ENCODE measurements around the gene GPR17. TPM values are rescaled to one million over a fixed set of nuclear protein-coding genes. Genes with fewer than 3 reads are reported as not detected.
A peak's percentile ranks its signal among the peaks of the same experiment; 100 is the strongest.

GPR17 gene
- total and polyA plus RNA-seq, 9 of the 15 experiments (the other 6 are each of a cell fraction or from before 2014, with no cell fraction given) = not detected

DNA sequence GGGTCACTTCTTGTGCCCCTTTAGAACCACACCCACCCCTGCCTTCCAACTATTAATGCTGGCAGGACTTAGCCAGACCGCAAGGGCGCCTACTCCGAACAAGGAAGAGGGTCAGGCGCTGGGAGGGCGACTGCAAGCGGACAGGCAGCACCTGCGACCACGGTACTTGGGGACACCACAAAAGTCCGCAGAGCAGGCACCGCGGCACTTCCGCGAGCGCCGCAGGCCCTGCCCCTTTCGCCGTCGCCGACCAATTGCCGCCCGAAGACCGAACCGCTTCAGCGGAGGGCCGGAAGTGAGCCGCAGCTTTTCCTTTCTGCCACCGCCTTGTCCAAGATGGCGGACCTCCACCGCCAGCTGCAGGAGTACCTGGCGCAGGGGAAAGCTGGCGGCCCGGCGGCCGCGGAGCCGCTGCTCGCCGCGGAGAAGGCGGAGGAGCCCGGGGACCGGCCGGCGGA lies 55.3 kb downstream of the GPR17 start, which contains the start of gene SFT2D3 (continued):
- TF ChIP-seq, protein P1, sequence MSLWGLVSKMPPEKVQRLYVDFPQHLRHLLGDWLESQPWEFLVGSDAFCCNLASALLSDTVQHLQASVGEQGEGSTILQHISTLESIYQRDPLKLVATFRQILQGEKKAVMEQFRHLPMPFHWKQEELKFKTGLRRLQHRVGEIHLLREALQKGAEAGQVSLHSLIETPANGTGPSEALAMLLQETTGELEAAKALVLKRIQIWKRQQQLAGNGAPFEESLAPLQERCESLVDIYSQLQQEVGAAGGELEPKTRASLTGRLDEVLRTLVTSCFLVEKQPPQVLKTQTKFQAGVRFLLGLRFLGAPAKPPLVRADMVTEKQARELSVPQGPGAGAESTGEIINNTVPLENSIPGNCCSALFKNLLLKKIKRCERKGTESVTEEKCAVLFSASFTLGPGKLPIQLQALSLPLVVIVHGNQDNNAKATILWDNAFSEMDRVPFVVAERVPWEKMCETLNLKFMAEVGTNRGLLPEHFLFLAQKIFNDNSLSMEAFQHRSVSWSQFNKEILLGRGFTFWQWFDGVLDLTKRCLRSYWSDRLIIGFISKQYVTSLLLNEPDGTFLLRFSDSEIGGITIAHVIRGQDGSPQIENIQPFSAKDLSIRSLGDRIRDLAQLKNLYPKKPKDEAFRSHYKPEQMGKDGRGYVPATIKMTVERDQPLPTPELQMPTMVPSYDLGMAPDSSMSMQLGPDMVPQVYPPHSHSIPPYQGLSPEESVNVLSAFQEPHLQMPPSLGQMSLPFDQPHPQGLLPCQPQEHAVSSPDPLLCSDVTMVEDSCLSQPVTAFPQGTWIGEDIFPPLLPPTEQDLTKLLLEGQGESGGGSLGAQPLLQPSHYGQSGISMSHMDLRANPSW (CRISPR knock-in tag; IDR thresholded peaks at IDR 0.05) = no peak
- TF ChIP-seq CHD1 (IDR thresholded peaks at IDR 0.05; ENCODE audit: low read length) = peak; percentile 40
- no peak for TF ChIP-seq ZNF274 (IDR thresholded peaks at IDR 0.05; ENCODE audit: borderline replicate concordance, low read depth, low read length)
- TF ChIP-seq, protein P2, sequence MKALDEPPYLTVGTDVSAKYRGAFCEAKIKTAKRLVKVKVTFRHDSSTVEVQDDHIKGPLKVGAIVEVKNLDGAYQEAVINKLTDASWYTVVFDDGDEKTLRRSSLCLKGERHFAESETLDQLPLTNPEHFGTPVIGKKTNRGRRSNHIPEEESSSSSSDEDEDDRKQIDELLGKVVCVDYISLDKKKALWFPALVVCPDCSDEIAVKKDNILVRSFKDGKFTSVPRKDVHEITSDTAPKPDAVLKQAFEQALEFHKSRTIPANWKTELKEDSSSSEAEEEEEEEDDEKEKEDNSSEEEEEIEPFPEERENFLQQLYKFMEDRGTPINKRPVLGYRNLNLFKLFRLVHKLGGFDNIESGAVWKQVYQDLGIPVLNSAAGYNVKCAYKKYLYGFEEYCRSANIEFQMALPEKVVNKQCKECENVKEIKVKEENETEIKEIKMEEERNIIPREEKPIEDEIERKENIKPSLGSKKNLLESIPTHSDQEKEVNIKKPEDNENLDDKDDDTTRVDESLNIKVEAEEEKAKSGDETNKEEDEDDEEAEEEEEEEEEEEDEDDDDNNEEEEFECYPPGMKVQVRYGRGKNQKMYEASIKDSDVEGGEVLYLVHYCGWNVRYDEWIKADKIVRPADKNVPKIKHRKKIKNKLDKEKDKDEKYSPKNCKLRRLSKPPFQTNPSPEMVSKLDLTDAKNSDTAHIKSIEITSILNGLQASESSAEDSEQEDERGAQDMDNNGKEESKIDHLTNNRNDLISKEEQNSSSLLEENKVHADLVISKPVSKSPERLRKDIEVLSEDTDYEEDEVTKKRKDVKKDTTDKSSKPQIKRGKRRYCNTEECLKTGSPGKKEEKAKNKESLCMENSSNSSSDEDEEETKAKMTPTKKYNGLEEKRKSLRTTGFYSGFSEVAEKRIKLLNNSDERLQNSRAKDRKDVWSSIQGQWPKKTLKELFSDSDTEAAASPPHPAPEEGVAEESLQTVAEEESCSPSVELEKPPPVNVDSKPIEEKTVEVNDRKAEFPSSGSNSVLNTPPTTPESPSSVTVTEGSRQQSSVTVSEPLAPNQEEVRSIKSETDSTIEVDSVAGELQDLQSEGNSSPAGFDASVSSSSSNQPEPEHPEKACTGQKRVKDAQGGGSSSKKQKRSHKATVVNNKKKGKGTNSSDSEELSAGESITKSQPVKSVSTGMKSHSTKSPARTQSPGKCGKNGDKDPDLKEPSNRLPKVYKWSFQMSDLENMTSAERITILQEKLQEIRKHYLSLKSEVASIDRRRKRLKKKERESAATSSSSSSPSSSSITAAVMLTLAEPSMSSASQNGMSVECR (CRISPR knock-in tag; IDR thresholded peaks at IDR 0.05) = no peak
- no peak for TF ChIP-seq SP1 (CRISPR knock-in tag; IDR thresholded peaks at IDR 0.05)
- TF ChIP-seq TCF3 (CRISPR knock-in tag; IDR thresholded peaks at IDR 0.05) = no peak
- TF ChIP-seq SRF (CRISPR knock-in tag; IDR thresholded peaks at IDR 0.05) = no peak
- no peak for TF ChIP-seq RFX7 (CRISPR knock-in tag; IDR thresholded peaks at IDR 0.05)
- TF ChIP-seq, protein P3, sequence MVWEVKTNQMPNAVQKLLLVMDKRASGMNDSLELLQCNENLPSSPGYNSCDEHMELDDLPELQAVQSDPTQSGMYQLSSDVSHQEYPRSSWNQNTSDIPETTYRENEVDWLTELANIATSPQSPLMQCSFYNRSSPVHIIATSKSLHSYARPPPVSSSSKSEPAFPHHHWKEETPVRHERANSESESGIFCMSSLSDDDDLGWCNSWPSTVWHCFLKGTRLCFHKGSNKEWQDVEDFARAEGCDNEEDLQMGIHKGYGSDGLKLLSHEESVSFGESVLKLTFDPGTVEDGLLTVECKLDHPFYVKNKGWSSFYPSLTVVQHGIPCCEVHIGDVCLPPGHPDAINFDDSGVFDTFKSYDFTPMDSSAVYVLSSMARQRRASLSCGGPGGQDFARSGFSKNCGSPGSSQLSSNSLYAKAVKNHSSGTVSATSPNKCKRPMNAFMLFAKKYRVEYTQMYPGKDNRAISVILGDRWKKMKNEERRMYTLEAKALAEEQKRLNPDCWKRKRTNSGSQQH (CRISPR knock-in tag; IDR thresholded peaks at IDR 0.05) = no peak
- TF ChIP-seq RBM25 (IDR thresholded peaks at IDR 0.05; ENCODE audit: low read depth, low read length, severe bottlenecking) = no peak
- TF ChIP-seq BRF1 (IDR thresholded peaks at IDR 0.05; ENCODE audit: borderline replicate concordance, extremely low read depth, insufficient read length) = no peak
- no peak for TF ChIP-seq SMAD4 (CRISPR knock-in tag; conservative IDR thresholded peaks at IDR 0.05)
- TF ChIP-seq YBX1 (IDR thresholded peaks at IDR 0.05) = no peak
- no peak for TF ChIP-seq HMG20B (CRISPR knock-in tag; IDR thresholded peaks at IDR 0.05)
- TF ChIP-seq ZFP30 (CRISPR knock-in tag; IDR thresholded peaks at IDR 0.05; ENCODE audit: borderline replicate concordance) = no peak
- TF ChIP-seq OTX1 (CRISPR knock-in tag; IDR thresholded peaks at IDR 0.05) = no peak
- TF ChIP-seq MBD2 (IDR thresholded peaks at IDR 0.05; ENCODE audit: borderline replicate concordance, low read depth) = peak; percentile 64; the same call in 1 of the 2 replicates
- TF ChIP-seq, protein P4, sequence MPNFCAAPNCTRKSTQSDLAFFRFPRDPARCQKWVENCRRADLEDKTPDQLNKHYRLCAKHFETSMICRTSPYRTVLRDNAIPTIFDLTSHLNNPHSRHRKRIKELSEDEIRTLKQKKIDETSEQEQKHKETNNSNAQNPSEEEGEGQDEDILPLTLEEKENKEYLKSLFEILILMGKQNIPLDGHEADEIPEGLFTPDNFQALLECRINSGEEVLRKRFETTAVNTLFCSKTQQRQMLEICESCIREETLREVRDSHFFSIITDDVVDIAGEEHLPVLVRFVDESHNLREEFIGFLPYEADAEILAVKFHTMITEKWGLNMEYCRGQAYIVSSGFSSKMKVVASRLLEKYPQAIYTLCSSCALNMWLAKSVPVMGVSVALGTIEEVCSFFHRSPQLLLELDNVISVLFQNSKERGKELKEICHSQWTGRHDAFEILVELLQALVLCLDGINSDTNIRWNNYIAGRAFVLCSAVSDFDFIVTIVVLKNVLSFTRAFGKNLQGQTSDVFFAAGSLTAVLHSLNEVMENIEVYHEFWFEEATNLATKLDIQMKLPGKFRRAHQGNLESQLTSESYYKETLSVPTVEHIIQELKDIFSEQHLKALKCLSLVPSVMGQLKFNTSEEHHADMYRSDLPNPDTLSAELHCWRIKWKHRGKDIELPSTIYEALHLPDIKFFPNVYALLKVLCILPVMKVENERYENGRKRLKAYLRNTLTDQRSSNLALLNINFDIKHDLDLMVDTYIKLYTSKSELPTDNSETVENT (CRISPR knock-in tag; IDR thresholded peaks at IDR 0.05) = peak; percentile 52; the same call in 1 of the 2 replicates

Data from K562 (cell line).